Duodenal mucosa (tissue), 2 donors: Measurements from ENCODE around the gene ERF.

ENCODE experiments used
- H3K27ac ChIP-seq: one replicate; pipeline ENCODE4 v1.7.0; 2013; ENCODE audit warnings: low read depth, low read length
- H3K27me3 ChIP-seq, 2 donors: one replicate each; pipeline ENCODE4 v1.7.0; 2013; ENCODE audit warnings: low read length in 2 of 2, control low read depth in 1 of 2; ENCODE audit not compliant: insufficient read depth in 2 of 2, control insufficient read depth in 1 of 2
- H3K36me3 ChIP-seq, 2 donors: one replicate each; pipeline ENCODE4 v1.7.0; 2013; ENCODE audit warnings: low read length in 2 of 2, control low read depth in 1 of 2; ENCODE audit not compliant: insufficient read depth in 2 of 2, control insufficient read depth in 1 of 2
- H3K4me1 ChIP-seq, 2 donors: one replicate each; pipeline ENCODE4 v1.7.0; 2013; ENCODE audit warnings: low read length in 2 of 2, control low read depth in 1 of 2; ENCODE audit not compliant: insufficient read depth in 2 of 2, control insufficient read depth in 1 of 2
- H3K4me3 ChIP-seq, 2 donors: one replicate each; pipeline ENCODE4 v1.7.0; 2013; ENCODE audit warnings: low read length in 2 of 2, low read depth in 1 of 2
- H3K9ac ChIP-seq, 2 donors: one replicate each; pipeline ENCODE4 v1.7.0; 2013; ENCODE audit warnings: low read length in 2 of 2, low read depth in 1 of 2
- H3K9me3 ChIP-seq, 2 donors: one replicate each; pipeline ENCODE4 v1.7.0; 2013; ENCODE audit warnings: low read length in 2 of 2, control low read depth in 1 of 2; ENCODE audit not compliant: control insufficient read depth in 1 of 2

Gene ERF

DNA sequence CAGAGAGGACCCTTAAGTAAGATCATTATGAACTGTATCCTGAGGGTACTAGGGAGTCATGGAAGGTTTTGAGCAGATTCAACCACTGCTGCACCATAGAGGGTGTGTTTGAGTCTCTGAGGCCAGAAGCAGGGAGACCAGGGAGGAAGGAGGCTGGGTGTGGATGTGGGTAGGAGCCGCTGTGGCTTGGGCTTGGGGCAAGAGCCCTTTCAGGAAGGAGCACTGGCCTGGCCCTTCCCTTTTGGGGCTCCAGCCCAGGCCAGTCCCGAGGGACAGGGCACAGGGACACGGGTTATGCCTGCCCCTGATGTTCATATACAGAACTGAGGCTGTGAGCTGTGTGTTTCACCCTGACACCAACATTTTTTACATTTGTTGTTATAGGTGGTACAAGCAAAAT, 21.4 kb upstream of the ERF start:
- peaks cover 7 to 42% of the 10 kb centered on the region in 2 donors for H3K36me3 ChIP-seq
- H3K27ac ChIP-seq: no peak overlapping the region
- peaks cover 40 to 49% of the 10 kb centered on the region in 2 donors for H3K4me1 ChIP-seq
- H3K9ac ChIP-seq: no peak overlapping the region
- H3K9me3 ChIP-seq: no peaks in the 10 kb centered on the region
- no peaks in the 10 kb centered on the region for H3K27me3 ChIP-seq
- H3K4me3 ChIP-seq: no peak overlapping the region

DNA sequence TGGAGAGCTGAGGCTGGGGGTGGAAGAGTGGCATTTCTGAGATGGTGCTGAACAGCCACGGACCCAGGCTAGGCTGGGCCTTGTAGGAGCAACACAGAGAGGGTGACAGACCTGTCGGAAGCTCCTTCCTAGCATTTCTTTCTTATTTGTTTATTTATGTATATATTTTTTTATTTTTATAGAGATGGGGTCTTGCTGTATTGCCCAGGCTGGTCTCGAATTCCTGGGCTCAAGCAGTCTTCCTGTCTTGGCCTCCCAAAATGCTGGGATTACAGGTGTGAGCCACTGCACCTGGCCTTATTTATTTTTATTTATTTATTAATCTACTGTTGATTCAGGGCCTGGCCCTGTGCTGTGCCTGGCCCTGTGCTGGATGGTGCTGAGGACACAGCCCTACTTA, 20.6 kb upstream of the ERF start:
- H3K9ac ChIP-seq: no peak overlapping the region
- no peak overlapping the region for H3K27ac ChIP-seq
- no peaks in the 10 kb centered on the region for H3K27me3 ChIP-seq
- no peaks in the 10 kb centered on the region for H3K9me3 ChIP-seq
- no peak overlapping the region for H3K4me3 ChIP-seq
- peaks cover 7 to 42% of the 10 kb centered on the region in 2 donors for H3K36me3 ChIP-seq
- H3K4me1 ChIP-seq: peaks cover 45 to 54% of the 10 kb centered on the region in 2 donors

DNA sequence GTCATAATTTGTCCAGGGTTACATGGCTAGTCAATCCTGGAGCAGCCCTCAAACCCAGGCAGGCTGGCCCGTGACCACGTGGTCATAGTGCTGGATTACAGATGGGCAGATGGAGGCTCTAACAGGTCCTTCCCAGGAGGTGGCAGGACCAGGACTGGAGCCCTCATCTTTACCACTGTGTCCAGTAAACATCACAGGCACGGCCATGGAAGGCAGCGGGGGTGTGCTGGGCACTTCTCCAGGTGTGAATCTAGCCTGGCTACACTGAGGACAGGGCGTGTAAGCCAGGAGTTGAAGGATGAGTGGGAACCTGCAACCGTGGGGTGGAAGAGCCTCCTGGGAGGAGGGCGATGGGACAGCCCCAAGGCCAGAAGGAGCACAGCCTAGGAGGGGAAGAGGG, 20.2 kb upstream of the ERF start:
- Histone ChIP-seq H3K9ac (no peak overlapping the region), H3K36me3 (peaks cover 7 to 42% of the 10 kb centered on the region in 2 donors)

DNA sequence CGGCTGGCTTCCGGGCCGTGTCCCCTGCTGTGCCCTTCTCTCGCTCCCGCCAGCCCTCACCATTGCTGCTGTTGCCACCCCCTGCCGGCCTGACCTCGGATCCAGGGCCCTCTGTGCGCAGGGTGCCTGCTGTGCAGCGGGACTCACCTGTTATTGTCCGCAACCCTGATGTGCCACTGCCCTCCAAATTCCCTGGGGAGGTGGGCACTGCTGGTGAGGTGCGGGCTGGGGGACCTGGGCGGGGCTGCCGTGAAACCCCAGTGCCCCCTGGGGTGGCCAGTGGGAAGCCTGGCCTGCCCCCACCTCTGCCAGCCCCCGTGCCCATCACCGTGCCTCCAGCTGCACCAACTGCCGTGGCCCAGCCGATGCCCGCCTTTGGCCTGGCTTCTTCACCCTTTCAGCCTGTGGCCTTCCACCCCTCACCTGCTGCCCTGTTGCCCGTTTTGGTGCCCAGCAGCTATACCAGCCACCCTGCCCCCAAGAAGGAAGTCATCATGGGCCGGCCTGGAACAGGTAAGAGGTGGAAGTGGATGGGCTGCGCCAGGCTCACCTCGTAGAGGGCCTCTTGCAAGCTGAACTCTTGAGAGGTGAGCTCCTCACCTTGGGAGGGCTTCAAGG, 19.2 kb upstream of the ERF start:
- no peaks in the 10 kb centered on the region for H3K27me3 ChIP-seq
- H3K36me3 ChIP-seq: peaks cover 7 to 42% of the 10 kb centered on the region in 2 donors
- no peak overlapping the region for H3K4me3 ChIP-seq
- H3K9me3 ChIP-seq: no peaks in the 10 kb centered on the region
- H3K9ac ChIP-seq: no peak overlapping the region
- peaks cover 48 to 54% of the 10 kb centered on the region in 2 donors for H3K4me1 ChIP-seq
- no peak overlapping the region for H3K27ac ChIP-seq

More for the DNA sequence above, 20.2 kb upstream of the ERF start:
- H3K4me1 ChIP-seq: peaks cover 49 to 57% of the 10 kb centered on the region in 2 donors
- H3K9me3 ChIP-seq: no peaks in the 10 kb centered on the region
- no peaks in the 10 kb centered on the region for H3K27me3 ChIP-seq
- H3K27ac ChIP-seq: no peak overlapping the region
- H3K4me3 ChIP-seq: no peak overlapping the region

DNA sequence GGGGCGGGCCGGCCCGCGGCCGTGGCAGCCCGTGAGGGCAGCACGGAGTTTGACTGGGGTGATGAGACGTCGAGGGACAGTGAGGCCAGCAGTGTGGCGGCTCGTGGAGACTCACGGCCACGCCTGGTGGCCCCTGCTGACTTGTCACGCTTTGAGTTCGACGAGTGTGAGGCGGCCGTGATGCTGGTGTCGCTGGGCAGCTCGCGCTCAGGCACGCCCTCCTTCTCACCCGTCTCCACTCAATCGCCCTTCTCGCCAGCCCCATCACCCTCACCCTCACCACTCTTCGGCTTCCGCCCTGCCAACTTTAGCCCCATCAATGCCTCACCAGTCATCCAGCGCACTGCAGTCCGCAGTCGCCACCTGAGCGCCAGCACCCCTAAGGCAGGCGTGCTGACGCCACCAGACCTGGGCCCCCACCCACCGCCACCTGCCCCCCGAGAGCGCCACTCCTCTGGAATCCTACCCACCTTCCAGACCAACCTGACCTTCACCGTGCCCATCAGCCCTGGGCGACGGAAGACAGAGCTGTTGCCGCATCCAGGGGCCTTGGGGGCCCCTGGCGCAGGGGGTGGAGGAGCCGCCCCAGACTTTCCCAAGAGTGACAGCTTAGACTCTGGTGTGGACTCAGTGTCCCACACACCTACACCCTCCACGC, 18.6 kb upstream of the ERF start:
- no peaks in the 10 kb centered on the region for H3K27me3 ChIP-seq
- no peak overlapping the region for H3K4me3 ChIP-seq
- H3K36me3 ChIP-seq: peaks cover 7 to 42% of the 10 kb centered on the region in 2 donors

DNA sequence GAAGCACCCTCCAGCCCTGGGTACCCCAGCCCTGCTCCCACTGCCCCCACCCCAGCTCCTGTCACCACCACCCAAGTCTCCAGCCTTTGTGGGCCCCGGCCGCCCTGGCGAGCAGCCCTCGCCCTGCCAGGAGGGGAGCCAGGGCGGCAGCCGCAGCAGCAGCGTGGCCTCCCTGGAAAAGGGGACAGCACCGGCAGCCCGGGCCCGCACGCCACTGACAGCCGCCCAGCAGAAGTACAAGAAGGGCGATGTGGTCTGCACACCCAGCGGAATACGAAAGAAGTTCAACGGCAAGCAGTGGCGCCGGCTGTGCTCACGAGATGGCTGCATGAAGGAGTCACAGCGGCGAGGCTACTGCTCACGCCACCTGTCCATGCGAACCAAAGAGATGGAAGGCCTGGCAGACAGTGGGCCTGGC, 18.1 kb upstream of the ERF start:
- no peak overlapping the region for H3K4me3 ChIP-seq
- no peaks in the 10 kb centered on the region for H3K27me3 ChIP-seq
- H3K36me3 ChIP-seq: peaks cover 7 to 42% of the 10 kb centered on the region in 2 donors
- no peaks in the 10 kb centered on the region for H3K9me3 ChIP-seq
- H3K27ac ChIP-seq: no peak overlapping the region
- H3K9ac ChIP-seq: no peak overlapping the region
- peaks cover 36 to 42% of the 10 kb centered on the region in 2 donors for H3K4me1 ChIP-seq

More for the DNA sequence above, 18.6 kb upstream of the ERF start:
- Histone ChIP-seq H3K9ac (no peak overlapping the region), H3K27ac (no peak overlapping the region), H3K9me3 (no peaks in the 10 kb centered on the region), H3K4me1 (peaks cover 42 to 48% of the 10 kb centered on the region in 2 donors)

DNA sequence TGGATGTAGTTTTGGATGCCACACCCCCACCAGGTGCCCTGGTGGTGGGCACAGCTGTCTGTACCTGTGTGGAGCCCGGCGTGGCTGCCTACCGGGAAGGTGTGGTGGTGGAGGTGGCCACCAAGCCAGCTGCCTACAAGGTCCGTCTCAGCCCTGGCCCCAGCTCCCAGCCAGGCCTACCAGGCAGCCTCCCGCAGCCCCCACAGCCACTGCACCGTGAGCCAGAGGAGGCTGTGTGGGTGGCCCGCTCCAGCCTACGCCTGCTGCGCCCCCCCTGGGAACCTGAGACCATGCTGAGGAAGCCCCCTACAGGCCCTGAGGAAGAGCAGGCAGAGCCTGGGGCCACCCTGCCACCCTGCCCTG, 17.6 kb upstream of the ERF start:
- Histone ChIP-seq H3K36me3 (peaks cover 7 to 42% of the 10 kb centered on the region in 2 donors), H3K27me3 (no peaks in the 10 kb centered on the region), H3K9me3 (no peaks in the 10 kb centered on the region), H3K4me3 (no peak overlapping the region), H3K9ac (no peak overlapping the region), H3K27ac (no peak overlapping the region), H3K4me1 (peaks cover 36 to 41% of the 10 kb centered on the region in 2 donors)

DNA sequence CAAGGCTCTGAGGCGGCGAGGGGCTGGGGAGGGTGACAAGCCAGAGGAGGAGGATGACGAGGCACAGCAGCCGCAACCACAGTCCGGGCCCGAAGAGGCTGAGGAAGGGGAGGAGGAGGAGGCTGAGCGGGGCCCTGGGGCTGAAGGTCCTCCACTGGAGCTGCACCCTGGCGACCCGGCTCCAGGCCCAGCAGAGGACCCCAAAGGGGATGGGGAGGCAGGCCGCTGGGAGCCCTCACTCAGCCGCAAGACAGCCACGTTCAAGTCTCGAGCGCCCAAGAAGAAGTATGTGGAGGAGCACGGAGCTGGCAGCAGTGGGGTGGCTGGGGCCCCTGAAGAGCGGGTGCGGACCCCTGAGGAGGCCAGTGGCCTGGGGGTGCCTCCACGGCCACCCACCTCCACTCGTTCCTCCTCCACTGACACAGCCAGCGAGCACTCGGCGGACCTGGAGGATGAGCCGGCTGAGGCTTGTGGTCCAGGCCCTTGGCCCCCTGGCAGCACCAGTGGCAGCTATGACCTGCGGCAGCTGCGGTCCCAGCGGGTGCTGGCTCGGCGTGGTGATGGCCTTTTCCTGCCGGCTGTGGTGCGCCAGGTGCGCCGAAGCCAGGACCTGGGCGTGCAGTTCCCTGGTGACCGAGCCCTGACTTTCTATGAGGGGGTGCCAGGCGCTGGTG, 17.1 kb upstream of the ERF start:
- peaks cover 7 to 42% of the 10 kb centered on the region in 2 donors for H3K36me3 ChIP-seq
- peaks cover 33 to 40% of the 10 kb centered on the region in 2 donors for H3K4me1 ChIP-seq
- no peak overlapping the region for H3K27ac ChIP-seq
- no peak overlapping the region for H3K9ac ChIP-seq
- H3K27me3 ChIP-seq: no peaks in the 10 kb centered on the region
- no peaks in the 10 kb centered on the region for H3K9me3 ChIP-seq
- no peak overlapping the region for H3K4me3 ChIP-seq

DNA sequence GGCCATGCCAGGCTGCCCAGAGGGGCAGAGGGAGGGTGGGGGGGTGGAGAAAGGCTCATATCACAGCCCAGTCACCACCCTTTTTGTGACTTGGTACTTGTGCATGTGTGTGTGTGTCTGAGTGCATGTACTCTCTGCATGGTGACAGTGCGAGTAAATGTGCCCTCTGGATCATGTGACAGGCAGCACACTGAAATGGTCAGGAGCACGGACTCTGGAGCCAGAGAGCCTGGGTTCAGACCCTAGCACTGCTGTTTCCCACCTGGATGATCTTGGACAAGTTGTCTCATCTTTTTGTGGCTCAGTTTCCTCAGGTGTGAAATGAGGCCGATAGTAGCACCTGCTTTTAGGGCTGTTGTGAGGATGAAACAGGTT, 16.1 kb upstream of the ERF start:
- Histone ChIP-seq H3K27ac (no peak overlapping the region), H3K4me1 (peaks cover 27 to 34% of the 10 kb centered on the region in 2 donors), H3K9me3 (no peaks in the 10 kb centered on the region), H3K36me3 (peaks cover 7 to 33% of the 10 kb centered on the region in 2 donors), H3K4me3 (peak overlapping the region; percentile 84 to 87), H3K27me3 (no peaks in the 10 kb centered on the region), H3K9ac (peak overlapping the region; percentile 91 to 94)

DNA sequence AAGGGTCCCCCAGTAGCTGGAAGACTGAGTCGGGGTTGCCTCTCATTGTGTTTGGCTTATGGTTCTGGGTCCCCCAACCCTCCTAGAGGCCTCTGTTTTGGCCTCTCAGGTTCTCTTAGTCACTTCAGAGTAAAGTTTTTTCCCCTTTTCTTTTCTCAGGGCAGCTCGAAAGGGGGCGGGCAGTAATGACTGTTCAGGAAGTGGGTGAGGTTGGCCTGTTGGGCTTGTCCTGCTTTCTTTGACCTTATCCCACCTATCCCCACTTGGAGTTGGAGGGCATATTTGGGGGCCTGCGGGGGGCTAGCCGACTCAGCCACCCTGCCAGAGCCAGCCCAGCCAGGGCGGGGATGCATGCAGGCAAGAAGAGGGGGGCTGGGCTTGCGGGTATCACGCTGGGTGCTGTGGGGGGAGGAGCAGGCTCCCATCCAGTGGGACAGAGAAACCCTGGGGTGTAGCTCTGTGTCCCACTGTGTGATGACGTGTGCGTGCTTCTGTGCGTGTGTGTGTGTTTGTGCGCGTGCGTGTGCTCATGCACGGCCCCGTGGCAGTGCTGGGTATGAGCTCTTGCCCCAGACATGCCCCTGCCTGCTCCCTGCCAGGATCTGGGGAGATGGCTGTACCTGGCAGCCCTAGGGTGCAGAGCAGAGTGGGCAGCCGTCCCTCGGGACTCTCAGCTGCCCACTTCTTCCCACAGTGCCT, 15.6 kb upstream of the ERF start:
- peak overlapping the region; percentile 84 to 87 for H3K4me3 ChIP-seq
- H3K36me3 ChIP-seq: peaks cover 7 to 30% of the 10 kb centered on the region in 2 donors
- peak overlapping the region; percentile 91 to 94 for H3K9ac ChIP-seq
- H3K27me3 ChIP-seq: no peaks in the 10 kb centered on the region
- peaks cover 24 to 31% of the 10 kb centered on the region in 2 donors for H3K4me1 ChIP-seq
- H3K9me3 ChIP-seq: no peaks in the 10 kb centered on the region
- peak overlapping the region; percentile 91 for H3K27ac ChIP-seq
